Activated T-cell treated with anti-CD3 and anti-CD28 coated beads, Interleukin-2, amount 50 U/mL, for 1 hour (primary cell): ENCODE results near the gene GRIFIN.
A peak's percentile ranks its signal among the peaks of the same experiment; 100 is the strongest.

Experiments
- DNase-seq: peaks from one replicate; pipeline ENCODE4 v3.0.0-alpha.2; 2020

Gene GRIFIN

DNA sequence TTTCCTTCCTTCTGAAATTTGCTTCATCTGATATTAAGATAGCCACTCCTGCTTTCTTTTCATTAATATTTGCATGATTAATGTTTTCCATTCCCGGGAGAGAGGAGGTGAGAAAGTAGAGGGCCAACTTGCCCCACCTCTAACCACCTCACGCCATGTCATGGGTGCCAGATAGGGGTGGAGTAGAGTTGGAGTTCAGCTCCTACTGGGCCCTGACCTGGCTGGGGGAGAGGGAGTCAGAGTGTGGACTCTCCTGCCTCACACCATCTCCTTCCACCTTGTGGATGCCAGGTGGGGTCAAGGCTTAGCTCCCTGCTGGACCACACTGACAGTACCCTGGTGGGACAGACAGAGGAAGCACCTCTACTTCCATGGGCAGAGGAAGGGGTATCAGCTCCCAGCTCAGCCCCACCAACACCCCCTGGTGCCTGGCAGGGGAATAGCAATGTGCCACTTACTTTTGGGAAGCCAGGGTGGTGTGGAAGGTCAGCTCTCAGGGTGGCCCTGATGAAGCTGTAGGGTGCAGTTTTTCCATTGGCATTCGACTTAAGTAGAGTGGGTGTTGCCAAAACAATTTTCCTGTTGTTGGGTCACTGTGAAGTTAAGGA lies 44.8 kb downstream of the GRIFIN start:
- peak; percentile 51 for DNase-seq

DNA sequence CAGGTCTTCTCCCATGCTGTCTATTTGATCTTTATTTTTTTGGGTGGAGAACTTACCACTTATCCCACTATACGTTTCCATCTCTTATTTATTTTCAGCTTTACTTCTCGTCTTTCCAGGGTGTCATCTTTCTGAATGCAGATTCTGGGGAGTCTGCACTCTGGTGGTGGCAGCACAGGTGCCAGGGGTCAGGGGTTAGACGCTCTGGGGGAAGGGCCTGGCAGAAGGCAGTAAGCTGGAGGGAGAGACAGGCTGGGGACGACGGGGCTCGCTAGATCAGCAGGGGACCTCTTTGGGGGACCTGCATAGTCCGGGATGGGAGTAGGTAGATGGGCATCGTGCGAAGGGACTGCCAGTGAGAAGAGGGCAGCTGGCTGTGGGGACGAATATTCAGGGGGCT lies 50.4 kb downstream of the GRIFIN start:
- DNase-seq, result no peak
